K562 (cell line): Measurements from ENCODE around the gene IDH2. TPM values are rescaled to one million over a fixed set of nuclear protein-coding genes. Genes with fewer than 3 reads are reported as not detected.

Source experiments
- CEBPG ChIP-seq, 3 experiments: fragments of 200-800 bp in 1 of 3; sonication (Bioruptor generic) in 1 of 3; sonication (generic) in 1 of 3; formaldehyde crosslinking in 1 of 3; IDR thresholded peaks in 2 of 3; conservative IDR thresholded peaks in 1 of 3; 2 replicates each; pipeline versions ENCODE4 v1.6.1 to v1.8.0; 2016 to 2022; ENCODE audit warnings: missing compliant biosample characterization in 2 of 3, missing genetic modification characterization in 2 of 3, mild to moderate bottlenecking in 1 of 3, missing genetic modification reagents in 1 of 3
- CXXC5 ChIP-seq: fragments of 250-450 bp; sonication (Bioruptor Pico); IDR thresholded peaks from 2 replicates; pipeline ENCODE4 v1.8.0; 2022; ENCODE audit warnings: inconsistent platforms, mild to moderate bottlenecking, moderate library complexity
- FOXK2 ChIP-seq, 2 experiments: fragments of 450-650 bp; IDR thresholded peaks in 1 of 2; conservative IDR thresholded peaks in 1 of 2; 2 replicates each; pipeline ENCODE4 v1.6.1; 2016; ENCODE audit warnings: low read depth in 2 of 2, mild to moderate bottlenecking in 1 of 2
- HNRNPLL ChIP-seq: fragments of 200-400 bp; formaldehyde crosslinking; IDR thresholded peaks from 2 replicates; pipeline ENCODE4 v1.6.1; 2017; ENCODE audit warnings: low read length, low read depth, mild to moderate bottlenecking; ENCODE audit not compliant: poor library complexity, severe bottlenecking
- MAZ ChIP-seq, 2 experiments: fragments of 450-650 bp in 1 of 2; sonication (generic) in 1 of 2; formaldehyde crosslinking; IDR thresholded peaks in 1 of 2; conservative IDR thresholded peaks in 1 of 2; 2 replicates each; pipeline versions ENCODE4 v1.4.0 to v1.5.0; 2020; ENCODE audit warnings: mild to moderate bottlenecking in 1 of 2, missing genetic modification reagents in 1 of 2
- NR2C1 ChIP-seq, 2 experiments: fragments of 450-650 bp; IDR thresholded peaks; 2 replicates each; pipeline ENCODE4 v1.6.1; 2017; ENCODE audit warnings: mild to moderate bottlenecking in 2 of 2, antibody characterized with exemption in 1 of 2, inconsistent platforms in 1 of 2, missing compliant biosample characterization in 1 of 2, missing genetic modification characterization in 1 of 2
- PHF8 ChIP-seq: fragments of 200-600 bp; sonication (generic); IDR thresholded peaks from 2 replicates; pipeline ENCODE4 v1.6.1; 2012; ENCODE audit warnings: mixed run types, mild to moderate bottlenecking, inconsistent platforms, low read length, moderate library complexity, borderline replicate concordance
- SMAD4 ChIP-seq: fragments of 250-450 bp; sonication (Bioruptor Pico); conservative IDR thresholded peaks from 2 replicates; pipeline ENCODE4 v1.8.0; 2021; ENCODE audit warnings: inconsistent platforms, mild to moderate bottlenecking, moderate library complexity
- ZFPM2 ChIP-seq: fragments of 250-450 bp; sonication (Bioruptor Pico); IDR thresholded peaks from 2 replicates; pipeline ENCODE4 v1.5.1; 2022; ENCODE audit warnings: mild to moderate bottlenecking
- ZNF12 ChIP-seq: sonication (generic); formaldehyde crosslinking; IDR thresholded peaks from 2 replicates; pipeline ENCODE4 v1.4.0; 2020; ENCODE audit warnings: mild to moderate bottlenecking, missing genetic modification reagents
- ZNF274 ChIP-seq: IDR thresholded peaks from 2 replicates; pipeline ENCODE4 v1.6.1; 2011; ENCODE audit warnings: low read depth, mild to moderate bottlenecking, low read length, moderate library complexity, borderline replicate concordance
- ZNF311 ChIP-seq: fragments of 250-450 bp; sonication (Bioruptor Pico); IDR thresholded peaks from 2 replicates; pipeline ENCODE4 v1.4.0; 2020; ENCODE audit warnings: mild to moderate bottlenecking, moderate library complexity
- ZNF436 ChIP-seq: fragments of 250-450, 450-650 bp; sonication (Bioruptor Pico); formaldehyde crosslinking; IDR thresholded peaks from 2 replicates; pipeline ENCODE4 v1.7.0; 2020; ENCODE audit warnings: mild to moderate bottlenecking
- ZNF707 ChIP-seq: fragments of 250-450 bp; sonication (Bioruptor Pico); conservative IDR thresholded peaks from 2 replicates; pipeline ENCODE4 v1.8.0; 2022; ENCODE audit warnings: inconsistent platforms, mild to moderate bottlenecking, moderate library complexity
- polyA plus RNA-seq, 8 experiments: library from polyadenylated mRNA; depleted of rRNA in 4 of 8; stranded (reverse) in 5 of 8; unstranded in 3 of 8; fragments of >200 nt; fragmentation: Nextera tagmentation in 2 of 8; fragmentation: Illumina TruSeq in 1 of 8; extraction: Ambion mirVana in 2 of 8; extraction: Trizol in 1 of 8; gene quantifications; 2 replicates each; pipeline versions ENCODE4 v1.2.1 to v1.2.3, GENCODE V29; 2011 to 2014; ENCODE audit warnings: inconsistent platforms in 1 of 8, missing spikeins in 1 of 8
- total RNA-seq, 7 experiments: library from RNA; depleted of rRNA in 6 of 7; stranded (reverse); fragments of >200 nt in 6 of 7; fragmentation: Illumina TruSeq in 2 of 7; extraction: Trizol in 2 of 7; gene quantifications; 2 replicates each; pipeline versions ENCODE4 v1.2.1 to v1.2.3, GENCODE V29; 2011 to 2021; ENCODE audit warnings: low replicate concordance in 1 of 7
- TF ChIP-seq, protein P1 (sequence below): fragments of 250-450 bp; sonication (Bioruptor Pico); IDR thresholded peaks from 2 replicates; pipeline ENCODE4 v1.9.0; 2021; ENCODE audit warnings: mild to moderate bottlenecking, inconsistent platforms
- TF ChIP-seq, protein P2 (sequence below): fragments of 450-650 bp; formaldehyde crosslinking; IDR thresholded peaks from 2 replicates; pipeline ENCODE4 v1.4.0; 2022; ENCODE audit warnings: missing genetic modification characterization
- TF ChIP-seq, protein P3 (sequence below): sonication (generic); formaldehyde crosslinking; IDR thresholded peaks from 2 replicates; pipeline ENCODE4 v1.8.1; 2023; ENCODE audit warnings: mild to moderate bottlenecking, missing genetic modification reagents
- TF ChIP-seq, protein P4 (sequence below): fragments of 250-450 bp; sonication (Bioruptor Pico); IDR thresholded peaks from 2 replicates; pipeline ENCODE4 v1.5.0; 2022; ENCODE audit warnings: mild to moderate bottlenecking

Gene IDH2
- total and polyA plus RNA-seq, 9 of the 15 experiments (the other 6 are each of a cell fraction or from before 2014, with no cell fraction given), result 0.70 to 99.9 (median 59.2) TPM

DNA sequence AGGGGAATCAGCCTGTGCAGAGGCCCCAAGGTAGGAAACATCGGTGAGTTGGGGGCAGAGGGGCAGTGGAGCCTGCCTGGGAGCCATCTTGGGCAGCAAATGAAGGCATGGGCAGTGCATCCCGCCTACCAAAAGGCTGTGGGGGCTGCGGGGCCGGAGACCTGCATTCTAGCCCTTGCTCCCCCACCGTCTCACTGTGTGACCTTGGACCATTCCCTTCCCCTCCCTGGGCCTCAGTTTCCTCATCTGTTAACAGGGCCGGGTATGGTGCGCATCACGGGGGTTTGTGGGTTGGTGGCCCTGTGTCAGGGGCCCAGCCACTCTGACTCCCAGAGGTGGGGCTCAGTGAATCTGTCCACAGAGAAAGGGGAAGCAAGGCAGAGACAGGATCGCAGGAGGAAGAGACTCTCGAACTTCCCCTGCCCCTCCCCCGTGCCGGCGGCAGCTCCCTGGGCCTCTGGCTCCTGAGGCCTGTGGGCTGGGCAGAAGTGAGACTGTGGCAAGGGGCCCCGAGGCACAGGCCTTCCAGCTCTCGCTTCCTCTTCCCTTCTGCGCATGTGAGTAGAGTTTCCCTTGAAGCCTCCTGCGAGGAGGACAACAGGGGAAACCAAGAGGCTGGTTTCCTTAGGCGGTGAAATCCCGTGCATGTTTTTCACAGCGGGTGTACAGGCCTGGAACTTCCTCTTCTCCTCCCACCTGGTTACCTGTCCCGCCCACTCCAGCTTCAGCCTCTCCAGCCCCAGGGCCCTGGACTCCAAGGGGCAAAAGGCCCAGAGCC, 42.9 kb downstream of the IDH2 start (continued):
- TF ChIP-seq, protein P1, sequence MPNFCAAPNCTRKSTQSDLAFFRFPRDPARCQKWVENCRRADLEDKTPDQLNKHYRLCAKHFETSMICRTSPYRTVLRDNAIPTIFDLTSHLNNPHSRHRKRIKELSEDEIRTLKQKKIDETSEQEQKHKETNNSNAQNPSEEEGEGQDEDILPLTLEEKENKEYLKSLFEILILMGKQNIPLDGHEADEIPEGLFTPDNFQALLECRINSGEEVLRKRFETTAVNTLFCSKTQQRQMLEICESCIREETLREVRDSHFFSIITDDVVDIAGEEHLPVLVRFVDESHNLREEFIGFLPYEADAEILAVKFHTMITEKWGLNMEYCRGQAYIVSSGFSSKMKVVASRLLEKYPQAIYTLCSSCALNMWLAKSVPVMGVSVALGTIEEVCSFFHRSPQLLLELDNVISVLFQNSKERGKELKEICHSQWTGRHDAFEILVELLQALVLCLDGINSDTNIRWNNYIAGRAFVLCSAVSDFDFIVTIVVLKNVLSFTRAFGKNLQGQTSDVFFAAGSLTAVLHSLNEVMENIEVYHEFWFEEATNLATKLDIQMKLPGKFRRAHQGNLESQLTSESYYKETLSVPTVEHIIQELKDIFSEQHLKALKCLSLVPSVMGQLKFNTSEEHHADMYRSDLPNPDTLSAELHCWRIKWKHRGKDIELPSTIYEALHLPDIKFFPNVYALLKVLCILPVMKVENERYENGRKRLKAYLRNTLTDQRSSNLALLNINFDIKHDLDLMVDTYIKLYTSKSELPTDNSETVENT (CRISPR knock-in tag), result no peak
- TF ChIP-seq NR2C1 (IDR thresholded peaks at IDR 0.05) (no peak), NR2C1 (tag; IDR thresholded peaks at IDR 0.05) (no peak), PHF8 (peak; percentile 52; the same call in 1 of the 2 replicates), ZNF707 (no peak), CXXC5 (CRISPR knock-in tag) (peak; percentile 55), HNRNPLL (no peak), ZFPM2 (CRISPR knock-in tag) (no peak), ZNF436 (CRISPR knock-in tag) (no peak), MAZ (CRISPR knock-in tag; conservative IDR thresholded peaks at IDR 0.05 in 1 of 2, IDR thresholded peaks at IDR 0.05 in 1 of 2) (peak; percentile 52 to 82), ZNF311 (no peak), ZNF12 (CRISPR knock-in tag) (0 out of 2 replicates have a peak, but pooled peaks have one; percentile 21), SMAD4 (CRISPR knock-in tag) (peak; percentile 80), CEBPG (CRISPR knock-in tag; IDR thresholded peaks at IDR 0.05) (no peak), CEBPG (tag; conservative IDR thresholded peaks at IDR 0.05 in 1 of 2, IDR thresholded peaks at IDR 0.05 in 1 of 2) (no peak), ZNF274 (no peak), FOXK2 (conservative IDR thresholded peaks at IDR 0.05 in 1 of 2, IDR thresholded peaks at IDR 0.05 in 1 of 2; ENCODE audit: low read depth in 2 of 2) (0 out of 4 replicates have a peak, but pooled peaks of 1 of the 2 experiments have one; percentile 46)
- TF ChIP-seq, protein P2, sequence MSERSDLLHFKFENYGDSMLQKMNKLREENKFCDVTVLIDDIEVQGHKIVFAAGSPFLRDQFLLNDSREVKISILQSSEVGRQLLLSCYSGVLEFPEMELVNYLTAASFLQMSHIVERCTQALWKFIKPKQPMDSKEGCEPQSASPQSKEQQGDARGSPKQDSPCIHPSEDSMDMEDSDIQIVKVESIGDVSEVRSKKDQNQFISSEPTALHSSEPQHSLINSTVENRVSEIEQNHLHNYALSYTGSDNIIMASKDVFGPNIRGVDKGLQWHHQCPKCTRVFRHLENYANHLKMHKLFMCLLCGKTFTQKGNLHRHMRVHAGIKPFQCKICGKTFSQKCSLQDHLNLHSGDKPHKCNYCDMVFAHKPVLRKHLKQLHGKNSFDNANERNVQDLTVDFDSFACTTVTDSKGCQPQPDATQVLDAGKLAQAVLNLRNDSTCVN, result no peak
- TF ChIP-seq, protein P3, sequence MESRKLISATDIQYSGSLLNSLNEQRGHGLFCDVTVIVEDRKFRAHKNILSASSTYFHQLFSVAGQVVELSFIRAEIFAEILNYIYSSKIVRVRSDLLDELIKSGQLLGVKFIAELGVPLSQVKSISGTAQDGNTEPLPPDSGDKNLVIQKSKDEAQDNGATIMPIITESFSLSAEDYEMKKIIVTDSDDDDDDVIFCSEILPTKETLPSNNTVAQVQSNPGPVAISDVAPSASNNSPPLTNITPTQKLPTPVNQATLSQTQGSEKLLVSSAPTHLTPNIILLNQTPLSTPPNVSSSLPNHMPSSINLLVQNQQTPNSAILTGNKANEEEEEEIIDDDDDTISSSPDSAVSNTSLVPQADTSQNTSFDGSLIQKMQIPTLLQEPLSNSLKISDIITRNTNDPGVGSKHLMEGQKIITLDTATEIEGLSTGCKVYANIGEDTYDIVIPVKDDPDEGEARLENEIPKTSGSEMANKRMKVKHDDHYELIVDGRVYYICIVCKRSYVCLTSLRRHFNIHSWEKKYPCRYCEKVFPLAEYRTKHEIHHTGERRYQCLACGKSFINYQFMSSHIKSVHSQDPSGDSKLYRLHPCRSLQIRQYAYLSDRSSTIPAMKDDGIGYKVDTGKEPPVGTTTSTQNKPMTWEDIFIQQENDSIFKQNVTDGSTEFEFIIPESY (CRISPR knock-in tag), result peak; percentile 50
- TF ChIP-seq, protein P4, sequence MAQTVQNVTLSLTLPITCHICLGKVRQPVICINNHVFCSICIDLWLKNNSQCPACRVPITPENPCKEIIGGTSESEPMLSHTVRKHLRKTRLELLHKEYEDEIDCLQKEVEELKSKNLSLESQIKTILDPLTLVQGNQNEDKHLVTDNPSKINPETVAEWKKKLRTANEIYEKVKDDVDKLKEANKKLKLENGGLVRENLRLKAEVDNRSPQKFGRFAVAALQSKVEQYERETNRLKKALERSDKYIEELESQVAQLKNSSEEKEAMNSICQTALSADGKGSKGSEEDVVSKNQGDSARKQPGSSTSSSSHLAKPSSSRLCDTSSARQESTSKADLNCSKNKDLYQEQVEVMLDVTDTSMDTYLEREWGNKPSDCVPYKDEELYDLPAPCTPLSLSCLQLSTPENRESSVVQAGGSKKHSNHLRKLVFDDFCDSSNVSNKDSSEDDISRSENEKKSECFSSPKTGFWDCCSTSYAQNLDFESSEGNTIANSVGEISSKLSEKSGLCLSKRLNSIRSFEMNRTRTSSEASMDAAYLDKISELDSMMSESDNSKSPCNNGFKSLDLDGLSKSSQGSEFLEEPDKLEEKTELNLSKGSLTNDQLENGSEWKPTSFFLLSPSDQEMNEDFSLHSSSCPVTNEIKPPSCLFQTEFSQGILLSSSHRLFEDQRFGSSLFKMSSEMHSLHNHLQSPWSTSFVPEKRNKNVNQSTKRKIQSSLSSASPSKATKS, result no peak
